GM19099 (cell line): ENCODE results near the gene CAPRIN1.

Experiments
- POLR2A ChIP-seq: IDR thresholded peaks from 3 replicates; pipeline ENCODE4 v1.6.1; 2011; ENCODE audit warnings: low read depth; ENCODE audit not compliant: insufficient read length; ENCODE audit errors: extremely low read depth

The CAPRIN1 gene, protein sequence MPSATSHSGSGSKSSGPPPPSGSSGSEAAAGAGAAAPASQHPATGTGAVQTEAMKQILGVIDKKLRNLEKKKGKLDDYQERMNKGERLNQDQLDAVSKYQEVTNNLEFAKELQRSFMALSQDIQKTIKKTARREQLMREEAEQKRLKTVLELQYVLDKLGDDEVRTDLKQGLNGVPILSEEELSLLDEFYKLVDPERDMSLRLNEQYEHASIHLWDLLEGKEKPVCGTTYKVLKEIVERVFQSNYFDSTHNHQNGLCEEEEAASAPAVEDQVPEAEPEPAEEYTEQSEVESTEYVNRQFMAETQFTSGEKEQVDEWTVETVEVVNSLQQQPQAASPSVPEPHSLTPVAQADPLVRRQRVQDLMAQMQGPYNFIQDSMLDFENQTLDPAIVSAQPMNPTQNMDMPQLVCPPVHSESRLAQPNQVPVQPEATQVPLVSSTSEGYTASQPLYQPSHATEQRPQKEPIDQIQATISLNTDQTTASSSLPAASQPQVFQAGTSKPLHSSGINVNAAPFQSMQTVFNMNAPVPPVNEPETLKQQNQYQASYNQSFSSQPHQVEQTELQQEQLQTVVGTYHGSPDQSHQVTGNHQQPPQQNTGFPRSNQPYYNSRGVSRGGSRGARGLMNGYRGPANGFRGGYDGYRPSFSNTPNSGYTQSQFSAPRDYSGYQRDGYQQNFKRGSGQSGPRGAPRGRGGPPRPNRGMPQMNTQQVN

DNA sequence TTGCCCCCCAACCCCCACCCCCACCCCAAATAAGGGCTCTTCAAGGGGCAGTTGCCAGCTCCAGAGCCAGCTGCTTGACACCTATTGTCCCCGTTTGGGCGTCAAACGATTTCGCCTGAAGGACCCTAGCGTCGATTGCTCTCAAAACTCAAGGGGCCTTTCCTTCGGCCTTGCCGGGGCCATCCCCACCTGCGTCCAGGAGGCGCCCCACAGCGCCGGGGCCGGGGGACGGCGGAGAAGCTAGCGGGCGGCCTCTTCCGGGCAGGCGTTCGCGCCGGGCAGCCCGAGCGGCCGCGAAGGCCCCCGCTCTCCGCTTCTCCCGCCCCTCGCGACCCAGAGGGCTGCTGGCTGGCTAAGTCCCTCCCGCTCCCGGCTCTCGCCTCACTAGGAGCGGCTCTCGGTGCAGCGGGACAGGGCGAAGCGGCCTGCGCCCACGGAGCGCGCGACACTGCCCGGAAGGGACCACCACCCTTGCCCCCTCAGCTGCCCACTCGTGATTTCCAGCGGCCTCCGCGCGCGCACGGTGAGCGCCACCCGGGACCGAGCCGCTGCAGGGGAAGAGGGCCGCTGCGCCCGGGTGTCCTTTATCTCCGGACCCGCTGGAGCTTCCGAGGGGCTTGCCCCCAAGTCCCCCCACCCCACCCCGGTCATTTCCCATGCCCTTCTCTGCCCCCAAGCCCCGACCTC lies at the start of gene CAPRIN1:
TSS of gene CAPRIN1 (plus strand) at position 383 of the 687 bp plus-strand sequence. CDS start 690 bp downstream, outside the sequence.
- peak; percentile 85 for TF ChIP-seq POLR2A

DNA sequence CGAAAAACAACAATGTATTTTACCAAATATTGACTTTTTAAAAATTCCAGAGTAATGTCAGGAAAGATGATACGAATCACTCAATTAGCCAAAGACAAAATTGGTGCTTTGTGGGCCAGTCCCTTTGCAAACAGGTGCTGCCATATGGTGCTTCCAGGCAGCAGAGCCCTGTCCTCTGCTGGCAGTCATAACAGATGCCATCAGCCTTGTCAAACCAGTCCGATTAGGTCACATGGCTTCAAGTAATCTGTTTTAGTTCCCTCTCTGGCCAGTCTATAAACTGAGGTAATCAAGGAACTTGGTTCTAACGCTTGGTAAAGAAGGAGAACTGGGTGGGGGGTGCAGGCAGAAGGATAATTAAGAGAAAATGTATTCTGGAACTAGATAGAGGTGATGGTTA lies 49.1 kb upstream of the CAPRIN1 start:
- TF ChIP-seq POLR2A, result no peak

DNA sequence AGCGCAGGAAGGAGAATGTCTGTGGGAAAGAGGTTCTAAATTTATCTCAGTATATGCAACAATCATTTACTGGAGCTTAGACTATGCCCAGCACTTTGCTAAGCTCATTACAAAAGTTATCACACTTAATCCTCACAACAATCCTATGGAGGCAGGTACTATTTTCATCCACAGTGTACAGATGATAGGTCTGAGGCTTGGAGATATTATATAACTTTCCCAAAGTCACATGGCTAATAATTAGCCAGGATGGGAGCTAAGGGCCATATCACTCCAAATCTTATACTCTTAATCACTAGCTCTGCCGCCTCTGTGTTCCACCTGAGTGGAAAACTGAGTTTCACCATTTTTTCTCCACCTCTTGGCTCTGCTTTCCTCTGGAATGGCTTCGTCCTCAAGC lies 47.3 kb upstream of the CAPRIN1 start:
- no peak for TF ChIP-seq POLR2A

DNA sequence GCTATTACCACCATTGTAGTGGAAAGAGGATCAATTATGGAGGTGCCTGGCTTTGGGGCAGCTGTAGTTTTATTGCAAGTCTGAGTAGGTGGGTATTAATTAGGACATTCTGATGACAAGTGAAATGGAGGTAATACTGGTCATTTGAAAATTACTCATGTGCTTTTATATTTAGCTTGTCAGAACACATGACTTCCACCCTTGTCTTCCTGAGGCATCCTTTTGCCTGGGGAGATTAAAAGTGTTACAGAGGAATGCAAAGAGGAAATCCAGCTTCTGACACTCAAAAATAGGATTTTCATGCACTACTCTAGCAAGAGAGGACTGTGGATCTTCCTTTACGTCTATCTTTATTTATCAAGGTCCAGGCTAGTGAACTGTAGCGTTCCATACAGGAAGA lies 44.7 kb upstream of the CAPRIN1 start:
- TF ChIP-seq POLR2A, result no peak

DNA sequence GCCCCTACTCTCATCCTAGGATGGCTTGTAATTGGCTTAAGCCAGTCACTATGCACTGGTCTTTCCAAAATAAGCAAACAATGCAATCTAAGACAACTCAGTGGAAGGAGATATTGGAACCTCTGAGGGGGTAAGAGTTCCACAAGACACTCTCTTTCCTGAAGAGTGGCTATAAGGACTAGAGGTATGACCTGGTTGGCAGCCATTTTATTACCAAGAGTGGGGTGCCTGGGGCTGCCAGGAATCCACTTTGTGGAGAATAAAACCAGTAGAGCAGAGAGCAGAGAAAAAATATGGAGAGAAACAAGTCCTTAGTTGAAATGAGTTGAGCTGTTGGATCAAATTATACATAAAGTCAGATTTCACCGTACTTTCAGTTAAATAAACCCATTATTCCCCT lies 38.8 kb upstream of the CAPRIN1 start:
- TF ChIP-seq POLR2A, result no peak

DNA sequence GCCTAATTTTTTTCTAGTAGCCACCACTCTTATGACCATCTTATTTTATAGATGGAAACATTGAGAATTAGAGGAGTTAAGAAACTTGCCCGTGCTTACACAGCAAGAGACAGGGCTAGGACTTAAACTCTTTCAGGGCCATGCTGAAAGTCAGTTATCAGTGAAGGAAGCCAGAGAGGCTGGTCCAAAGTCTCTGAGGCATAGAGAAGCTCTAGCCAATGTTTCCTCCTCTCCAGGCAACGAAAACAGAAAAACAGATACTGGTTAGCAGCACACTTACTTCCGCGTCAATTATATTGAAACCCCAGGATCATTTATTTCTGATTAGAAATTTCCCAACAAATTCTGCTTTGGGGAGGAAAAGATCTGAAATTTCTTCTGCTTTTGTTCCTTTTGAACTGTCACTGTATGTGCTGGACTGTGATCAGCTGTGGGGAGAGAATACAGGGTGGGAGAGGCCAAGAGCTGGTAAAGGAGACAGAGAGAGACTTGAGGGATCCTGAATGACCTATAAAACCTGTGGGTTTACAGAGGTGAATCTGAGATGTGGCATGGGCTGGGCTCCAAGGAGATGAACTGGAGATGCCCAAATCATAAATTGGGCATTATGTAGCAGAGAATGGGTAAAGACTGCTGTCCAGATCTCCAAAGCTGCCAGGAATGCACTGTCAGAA lies 37.5 kb upstream of the CAPRIN1 start:
- TF ChIP-seq POLR2A, result no peak

GRCh38 chr11:34021977-34022735 lies 29.4 kb upstream of the CAPRIN1 start:
- no peak for TF ChIP-seq POLR2A

- no peak for TF ChIP-seq POLR2A
These were observed 25.1 kb upstream of the CAPRIN1 start for GRCh38 chr11:34026432-34026831.

DNA sequence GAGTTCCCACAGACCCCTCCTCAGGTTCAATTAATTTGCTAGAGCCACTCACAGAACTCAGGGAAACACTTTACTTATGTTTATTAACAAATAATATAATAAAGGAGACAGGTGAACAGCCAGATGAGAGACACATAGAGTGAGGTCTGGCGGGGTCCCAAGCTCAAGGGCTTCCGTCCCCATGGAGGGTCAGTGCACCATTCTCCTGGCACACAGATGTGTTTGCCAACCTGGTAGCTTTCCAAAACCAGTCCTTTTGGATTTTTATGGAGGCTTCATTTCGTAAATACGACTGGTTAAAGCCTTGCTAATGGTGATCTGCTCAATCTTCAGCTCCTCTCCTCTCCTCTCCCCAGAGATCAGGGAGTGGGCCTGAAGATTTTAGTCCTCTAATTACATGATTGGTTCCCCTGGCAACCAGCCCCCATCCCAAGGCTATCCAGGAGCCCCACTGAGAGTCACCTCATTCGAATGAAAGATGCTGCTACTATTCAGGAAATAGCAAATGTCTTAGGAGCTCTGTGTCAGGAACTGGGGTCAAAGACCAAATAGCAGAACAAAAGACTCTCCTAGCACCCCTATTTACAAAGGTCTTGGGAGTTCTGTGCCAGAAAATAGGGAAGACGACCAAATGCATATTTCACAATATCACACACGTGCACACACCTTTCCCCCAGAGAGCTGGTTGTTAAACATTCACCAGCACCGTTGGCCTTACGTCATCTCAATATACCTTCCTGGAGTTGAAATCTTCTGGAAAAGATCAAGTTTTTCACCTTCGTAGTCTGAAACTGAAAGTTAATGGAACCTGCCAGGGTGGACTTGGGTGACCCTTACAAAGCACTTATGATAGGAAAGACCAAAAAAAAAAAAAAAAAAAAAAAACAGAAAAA lies 23.8 kb upstream of the CAPRIN1 start:
- TF ChIP-seq POLR2A, result no peak

GRCh38 chr11:34028425-34028824 lies 23.1 kb upstream of the CAPRIN1 start:
- TF ChIP-seq POLR2A, result no peak

DNA sequence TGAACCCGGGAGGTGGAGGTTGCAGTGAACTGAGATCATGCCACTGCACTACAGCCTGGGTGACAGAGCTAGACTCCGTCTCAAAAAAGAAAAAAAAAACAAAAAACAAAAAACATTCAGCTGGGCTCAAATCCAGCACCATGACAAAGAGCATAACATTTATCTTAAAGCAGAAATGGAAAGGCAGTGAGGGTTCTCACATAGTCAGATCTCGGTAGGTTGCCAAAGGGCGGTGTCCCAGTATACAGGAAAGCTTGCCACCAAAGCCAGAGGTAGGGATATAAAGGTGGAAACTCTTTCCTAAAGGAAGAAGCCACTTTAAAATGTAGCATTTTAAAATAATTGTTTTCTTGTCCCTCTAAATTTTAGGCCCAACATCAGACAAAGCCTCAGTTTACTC lies 22.4 kb upstream of the CAPRIN1 start:
- TF ChIP-seq POLR2A, result no peak

DNA sequence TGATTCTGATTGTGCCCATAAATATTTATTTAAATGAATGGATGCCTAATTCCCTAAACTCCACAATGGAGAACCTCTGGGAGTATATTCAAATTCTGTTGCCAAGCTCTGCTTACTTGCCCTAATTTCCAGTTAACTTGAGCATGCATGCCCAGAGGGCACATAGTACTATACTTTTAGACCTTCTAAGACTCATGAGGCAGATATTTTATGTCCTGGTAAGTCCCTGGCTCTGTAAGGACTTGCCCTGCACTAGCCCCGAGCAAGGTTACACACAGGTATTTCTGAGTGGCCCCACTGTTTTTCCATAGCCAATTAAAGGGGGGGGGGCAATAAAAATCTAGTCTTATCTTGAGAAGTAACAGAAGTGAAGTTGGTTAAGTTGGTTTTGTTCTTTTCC lies 21.1 kb upstream of the CAPRIN1 start:
- TF ChIP-seq POLR2A, result no peak

DNA sequence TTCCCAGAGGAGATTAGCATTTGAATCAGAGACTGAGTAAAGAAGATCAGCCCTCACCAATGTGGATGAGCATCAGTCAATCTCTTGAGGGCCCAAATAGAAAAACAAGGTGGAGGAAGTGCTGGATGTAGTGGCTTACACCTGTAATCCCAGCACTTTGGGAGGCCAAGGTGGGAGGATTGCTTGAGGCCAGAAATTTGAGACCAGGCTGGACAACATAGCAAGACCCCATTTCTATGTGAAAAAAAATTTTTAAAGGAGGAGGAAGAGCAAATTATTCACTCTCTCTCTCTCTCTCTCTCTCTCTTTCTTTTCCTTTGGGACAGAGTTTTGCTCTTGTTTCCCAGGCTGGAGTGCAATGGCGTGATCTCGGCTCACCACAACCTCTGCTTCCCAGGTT lies 18.1 kb upstream of the CAPRIN1 start:
- no peak for TF ChIP-seq POLR2A
